WTC11 (cell line): ENCODE data around the gene KRTAP2-1. TPM values are rescaled to one million over a fixed set of nuclear protein-coding genes. Genes with fewer than 3 reads are reported as not detected.

Source experiments
- ATAC-seq: fragments of 200-7000 bp; cut with Tn5 transposase; 2 replicates; pipeline ENCODE4 v1.10.0; 2021; ENCODE audit warnings: mild to moderate bottlenecking, moderate library complexity
- CTCF ChIA-PET: fragments of 300-600 bp; sonication (Branson Sonifier 250); formaldehyde crosslinking; loops from one replicate; lab custom pipeline; 2021; ENCODE audit warnings: antibody characterized with exemption; lab: Charles Lee
- POLR2A ChIA-PET: fragments of 350-600 bp; sonication (Branson Sonifier 250); formaldehyde crosslinking; loops from one replicate; lab custom pipeline; 2021; ENCODE audit warnings: antibody characterized with exemption; lab: Charles Lee
- DNase-seq: peaks from one replicate; pipeline ENCODE4 v3.0.0; 2021; ENCODE audit warnings: low spot score
- H3K27ac Mint-ChIP-seq: 2 replicates; pipeline ENCODE4 v1.8.0; 2021; ENCODE audit warnings: mixed read lengths
- H3K27me3 Mint-ChIP-seq: 2 replicates; pipeline ENCODE4 v1.8.0; 2021; ENCODE audit warnings: low read depth, mild to moderate bottlenecking, moderate library complexity, mixed read lengths
- H3K36me3 Mint-ChIP-seq: 2 replicates; pipeline ENCODE4 v1.8.0; 2021; ENCODE audit warnings: mixed read lengths
- H3K4me1 Mint-ChIP-seq: 2 replicates; pipeline ENCODE4 v1.8.0; 2022; ENCODE audit warnings: mixed read lengths
- H3K4me3 Mint-ChIP-seq: 2 replicates; pipeline ENCODE4 v1.8.0; 2021; ENCODE audit warnings: mild to moderate bottlenecking, moderate library complexity, mixed read lengths
- H3K9me3 Mint-ChIP-seq: 2 replicates; pipeline ENCODE4 v1.8.0; 2021; ENCODE audit warnings: mixed read lengths
- ESRRA ChIP-seq: sonication (generic); formaldehyde crosslinking; IDR thresholded peaks from 2 replicates; pipeline ENCODE4 v1.8.1; 2022; ENCODE audit warnings: mild to moderate bottlenecking, missing genetic modification reagents, borderline replicate concordance
- FOXJ3 ChIP-seq: sonication (generic); formaldehyde crosslinking; IDR thresholded peaks from 2 replicates; pipeline ENCODE4 v1.9.0; 2021; ENCODE audit warnings: missing genetic modification reagents, mild to moderate bottlenecking, borderline replicate concordance
- IRF2 ChIP-seq: sonication (generic); formaldehyde crosslinking; IDR thresholded peaks from 2 replicates; pipeline ENCODE4 v1.8.0; 2022; ENCODE audit warnings: low read depth, missing genetic modification reagents, borderline replicate concordance
- JUN ChIP-seq: sonication (generic); formaldehyde crosslinking; IDR thresholded peaks from 2 replicates; pipeline ENCODE4 v1.8.0; 2023; ENCODE audit warnings: mild to moderate bottlenecking, missing genetic modification reagents
- KAT7 ChIP-seq: sonication (generic); formaldehyde crosslinking; IDR thresholded peaks from 2 replicates; pipeline ENCODE4 v1.8.1; 2023; ENCODE audit warnings: missing genetic modification reagents, mild to moderate bottlenecking, borderline replicate concordance
- NR1H2 ChIP-seq: sonication (generic); formaldehyde crosslinking; IDR thresholded peaks from 2 replicates; pipeline ENCODE4 v1.9.0; 2021; ENCODE audit warnings: mild to moderate bottlenecking, moderate library complexity, missing genetic modification reagents
- PRRX2 ChIP-seq: fragments of 250-450 bp; sonication (Bioruptor Pico); IDR thresholded peaks from 2 replicates; pipeline ENCODE4 v1.8.0; 2021; ENCODE audit warnings: mild to moderate bottlenecking
- RELA ChIP-seq: sonication (generic); formaldehyde crosslinking; IDR thresholded peaks from 2 replicates; pipeline ENCODE4 v1.8.1; 2022; ENCODE audit warnings: missing genetic modification reagents, mild to moderate bottlenecking, borderline replicate concordance
- RORB ChIP-seq: fragments of 250-450 bp; sonication (Bioruptor Pico); IDR thresholded peaks from 2 replicates; pipeline ENCODE4 v1.9.0; 2021; ENCODE audit warnings: mild to moderate bottlenecking
- SMAD3 ChIP-seq: sonication (generic); formaldehyde crosslinking; IDR thresholded peaks from 2 replicates; pipeline ENCODE4 v1.8.0; 2022; ENCODE audit warnings: missing genetic modification reagents, mild to moderate bottlenecking, borderline replicate concordance
- SP1 ChIP-seq: sonication (generic); formaldehyde crosslinking; conservative IDR thresholded peaks from 2 replicates; pipeline ENCODE4 v1.8.1; 2022; ENCODE audit warnings: missing genetic modification reagents
- TP53 ChIP-seq: sonication (generic); formaldehyde crosslinking; IDR thresholded peaks from 2 replicates; pipeline ENCODE4 v1.8.1; 2023; ENCODE audit warnings: mild to moderate bottlenecking, missing genetic modification reagents
- ZNF219 ChIP-seq: sonication (generic); formaldehyde crosslinking; IDR thresholded peaks from 2 replicates; pipeline ENCODE4 v1.8.0; 2023; ENCODE audit warnings: missing genetic modification reagents, mild to moderate bottlenecking, borderline replicate concordance
- ZNF232 ChIP-seq: sonication (generic); formaldehyde crosslinking; IDR thresholded peaks from 2 replicates; pipeline ENCODE4 v1.8.0; 2022; ENCODE audit warnings: mild to moderate bottlenecking, missing genetic modification reagents
- ZNF416 ChIP-seq: fragments of 250-450 bp; sonication (Bioruptor Pico); IDR thresholded peaks from 2 replicates; pipeline ENCODE4 v1.9.0; 2021; ENCODE audit warnings: mild to moderate bottlenecking, inconsistent platforms
- total RNA-seq: library from RNA; stranded (reverse); gene quantifications from 3 replicates; pipeline ENCODE4 v1.2.3, GENCODE V29; 2021
- TF ChIP-seq, protein P1 (sequence below): sonication (generic); formaldehyde crosslinking; IDR thresholded peaks from 2 replicates; pipeline ENCODE4 v1.8.1; 2022; ENCODE audit warnings: missing genetic modification reagents, borderline replicate concordance
- TF ChIP-seq, protein P2 (sequence below): fragments of 250-450 bp; sonication (Bioruptor Pico); IDR thresholded peaks from 2 replicates; pipeline ENCODE4 v1.9.0; 2021; ENCODE audit warnings: mild to moderate bottlenecking
- TF ChIP-seq, protein P3 (sequence below): sonication (generic); formaldehyde crosslinking; IDR thresholded peaks from 2 replicates; pipeline ENCODE4 v1.8.0; 2022; ENCODE audit warnings: mild to moderate bottlenecking, missing genetic modification reagents
- TF ChIP-seq, protein P4 (sequence below): sonication (generic); formaldehyde crosslinking; IDR thresholded peaks from 2 replicates; pipeline ENCODE4 v1.8.1; 2023; ENCODE audit warnings: mild to moderate bottlenecking, missing genetic modification reagents, moderate library complexity
- TF ChIP-seq, protein P5 (sequence below): sonication (generic); formaldehyde crosslinking; IDR thresholded peaks from 2 replicates; pipeline ENCODE4 v1.8.1; 2023; ENCODE audit warnings: mild to moderate bottlenecking, missing genetic modification reagents, borderline replicate concordance
- TF ChIP-seq, protein P6 (sequence below): fragments of 250-450 bp; sonication (Bioruptor Pico); IDR thresholded peaks from 2 replicates; pipeline ENCODE4 v1.9.0; 2021; ENCODE audit warnings: moderate library complexity, mild to moderate bottlenecking, inconsistent platforms, borderline replicate concordance
- TF ChIP-seq, protein P7 (sequence below): sonication (generic); formaldehyde crosslinking; IDR thresholded peaks from 2 replicates; pipeline ENCODE4 v1.8.0; 2022; ENCODE audit warnings: mild to moderate bottlenecking, missing genetic modification reagents

Gene KRTAP2-1
- total RNA-seq, 1 experiment from 2014 or later = not detected

DNA sequence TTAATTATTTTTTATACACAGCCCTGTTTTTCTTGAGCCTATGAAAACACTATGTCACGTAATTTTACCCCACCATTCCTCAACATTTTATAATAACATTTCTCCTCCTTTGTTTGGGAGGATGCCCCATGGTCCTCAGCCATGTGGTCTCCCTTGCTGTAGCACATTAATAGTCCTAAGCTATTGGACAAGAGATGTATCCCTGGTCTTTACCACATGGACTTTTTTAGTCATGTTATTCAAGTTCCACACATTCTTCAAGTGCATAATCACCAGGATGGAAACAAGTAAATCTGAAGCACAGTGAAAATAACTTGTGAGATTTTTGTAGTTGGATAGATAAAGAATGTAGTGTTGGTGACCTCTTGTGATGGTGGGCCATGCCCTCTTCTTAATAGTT is 14.8 kb upstream of the KRTAP2-1 start (continued):
- TF ChIP-seq, protein P1, sequence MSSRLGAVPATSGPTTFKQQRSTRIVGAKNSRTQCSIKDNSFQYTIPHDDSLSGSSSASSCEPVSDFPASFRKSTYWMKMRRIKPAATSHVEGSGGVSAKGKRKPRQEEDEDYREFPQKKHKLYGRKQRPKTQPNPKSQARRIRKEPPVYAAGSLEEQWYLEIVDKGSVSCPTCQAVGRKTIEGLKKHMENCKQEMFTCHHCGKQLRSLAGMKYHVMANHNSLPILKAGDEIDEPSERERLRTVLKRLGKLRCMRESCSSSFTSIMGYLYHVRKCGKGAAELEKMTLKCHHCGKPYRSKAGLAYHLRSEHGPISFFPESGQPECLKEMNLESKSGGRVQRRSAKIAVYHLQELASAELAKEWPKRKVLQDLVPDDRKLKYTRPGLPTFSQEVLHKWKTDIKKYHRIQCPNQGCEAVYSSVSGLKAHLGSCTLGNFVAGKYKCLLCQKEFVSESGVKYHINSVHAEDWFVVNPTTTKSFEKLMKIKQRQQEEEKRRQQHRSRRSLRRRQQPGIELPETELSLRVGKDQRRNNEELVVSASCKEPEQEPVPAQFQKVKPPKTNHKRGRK = no peak
- TF ChIP-seq, protein P2, sequence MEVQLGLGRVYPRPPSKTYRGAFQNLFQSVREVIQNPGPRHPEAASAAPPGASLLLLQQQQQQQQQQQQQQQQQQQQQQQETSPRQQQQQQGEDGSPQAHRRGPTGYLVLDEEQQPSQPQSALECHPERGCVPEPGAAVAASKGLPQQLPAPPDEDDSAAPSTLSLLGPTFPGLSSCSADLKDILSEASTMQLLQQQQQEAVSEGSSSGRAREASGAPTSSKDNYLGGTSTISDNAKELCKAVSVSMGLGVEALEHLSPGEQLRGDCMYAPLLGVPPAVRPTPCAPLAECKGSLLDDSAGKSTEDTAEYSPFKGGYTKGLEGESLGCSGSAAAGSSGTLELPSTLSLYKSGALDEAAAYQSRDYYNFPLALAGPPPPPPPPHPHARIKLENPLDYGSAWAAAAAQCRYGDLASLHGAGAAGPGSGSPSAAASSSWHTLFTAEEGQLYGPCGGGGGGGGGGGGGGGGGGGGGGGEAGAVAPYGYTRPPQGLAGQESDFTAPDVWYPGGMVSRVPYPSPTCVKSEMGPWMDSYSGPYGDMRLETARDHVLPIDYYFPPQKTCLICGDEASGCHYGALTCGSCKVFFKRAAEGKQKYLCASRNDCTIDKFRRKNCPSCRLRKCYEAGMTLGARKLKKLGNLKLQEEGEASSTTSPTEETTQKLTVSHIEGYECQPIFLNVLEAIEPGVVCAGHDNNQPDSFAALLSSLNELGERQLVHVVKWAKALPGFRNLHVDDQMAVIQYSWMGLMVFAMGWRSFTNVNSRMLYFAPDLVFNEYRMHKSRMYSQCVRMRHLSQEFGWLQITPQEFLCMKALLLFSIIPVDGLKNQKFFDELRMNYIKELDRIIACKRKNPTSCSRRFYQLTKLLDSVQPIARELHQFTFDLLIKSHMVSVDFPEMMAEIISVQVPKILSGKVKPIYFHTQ (CRISPR knock-in tag) = no peak
- TF ChIP-seq JUN (CRISPR knock-in tag) = no peak
- TF ChIP-seq ZNF219 = no peak
- TF ChIP-seq, protein P3, sequence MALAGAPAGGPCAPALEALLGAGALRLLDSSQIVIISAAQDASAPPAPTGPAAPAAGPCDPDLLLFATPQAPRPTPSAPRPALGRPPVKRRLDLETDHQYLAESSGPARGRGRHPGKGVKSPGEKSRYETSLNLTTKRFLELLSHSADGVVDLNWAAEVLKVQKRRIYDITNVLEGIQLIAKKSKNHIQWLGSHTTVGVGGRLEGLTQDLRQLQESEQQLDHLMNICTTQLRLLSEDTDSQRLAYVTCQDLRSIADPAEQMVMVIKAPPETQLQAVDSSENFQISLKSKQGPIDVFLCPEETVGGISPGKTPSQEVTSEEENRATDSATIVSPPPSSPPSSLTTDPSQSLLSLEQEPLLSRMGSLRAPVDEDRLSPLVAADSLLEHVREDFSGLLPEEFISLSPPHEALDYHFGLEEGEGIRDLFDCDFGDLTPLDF (CRISPR knock-in tag) = no peak
- no peak for TF ChIP-seq SP1 (CRISPR knock-in tag)
- no peak for TF ChIP-seq RORB
- TF ChIP-seq, protein P4, sequence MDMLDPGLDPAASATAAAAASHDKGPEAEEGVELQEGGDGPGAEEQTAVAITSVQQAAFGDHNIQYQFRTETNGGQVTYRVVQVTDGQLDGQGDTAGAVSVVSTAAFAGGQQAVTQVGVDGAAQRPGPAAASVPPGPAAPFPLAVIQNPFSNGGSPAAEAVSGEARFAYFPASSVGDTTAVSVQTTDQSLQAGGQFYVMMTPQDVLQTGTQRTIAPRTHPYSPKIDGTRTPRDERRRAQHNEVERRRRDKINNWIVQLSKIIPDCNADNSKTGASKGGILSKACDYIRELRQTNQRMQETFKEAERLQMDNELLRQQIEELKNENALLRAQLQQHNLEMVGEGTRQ (CRISPR knock-in tag) = no peak
- TF ChIP-seq ZNF416 (CRISPR knock-in tag) = no peak
- TF ChIP-seq KAT7 (CRISPR knock-in tag) = no peak
- TF ChIP-seq IRF2 (CRISPR knock-in tag) = no peak
- TF ChIP-seq, protein P5, sequence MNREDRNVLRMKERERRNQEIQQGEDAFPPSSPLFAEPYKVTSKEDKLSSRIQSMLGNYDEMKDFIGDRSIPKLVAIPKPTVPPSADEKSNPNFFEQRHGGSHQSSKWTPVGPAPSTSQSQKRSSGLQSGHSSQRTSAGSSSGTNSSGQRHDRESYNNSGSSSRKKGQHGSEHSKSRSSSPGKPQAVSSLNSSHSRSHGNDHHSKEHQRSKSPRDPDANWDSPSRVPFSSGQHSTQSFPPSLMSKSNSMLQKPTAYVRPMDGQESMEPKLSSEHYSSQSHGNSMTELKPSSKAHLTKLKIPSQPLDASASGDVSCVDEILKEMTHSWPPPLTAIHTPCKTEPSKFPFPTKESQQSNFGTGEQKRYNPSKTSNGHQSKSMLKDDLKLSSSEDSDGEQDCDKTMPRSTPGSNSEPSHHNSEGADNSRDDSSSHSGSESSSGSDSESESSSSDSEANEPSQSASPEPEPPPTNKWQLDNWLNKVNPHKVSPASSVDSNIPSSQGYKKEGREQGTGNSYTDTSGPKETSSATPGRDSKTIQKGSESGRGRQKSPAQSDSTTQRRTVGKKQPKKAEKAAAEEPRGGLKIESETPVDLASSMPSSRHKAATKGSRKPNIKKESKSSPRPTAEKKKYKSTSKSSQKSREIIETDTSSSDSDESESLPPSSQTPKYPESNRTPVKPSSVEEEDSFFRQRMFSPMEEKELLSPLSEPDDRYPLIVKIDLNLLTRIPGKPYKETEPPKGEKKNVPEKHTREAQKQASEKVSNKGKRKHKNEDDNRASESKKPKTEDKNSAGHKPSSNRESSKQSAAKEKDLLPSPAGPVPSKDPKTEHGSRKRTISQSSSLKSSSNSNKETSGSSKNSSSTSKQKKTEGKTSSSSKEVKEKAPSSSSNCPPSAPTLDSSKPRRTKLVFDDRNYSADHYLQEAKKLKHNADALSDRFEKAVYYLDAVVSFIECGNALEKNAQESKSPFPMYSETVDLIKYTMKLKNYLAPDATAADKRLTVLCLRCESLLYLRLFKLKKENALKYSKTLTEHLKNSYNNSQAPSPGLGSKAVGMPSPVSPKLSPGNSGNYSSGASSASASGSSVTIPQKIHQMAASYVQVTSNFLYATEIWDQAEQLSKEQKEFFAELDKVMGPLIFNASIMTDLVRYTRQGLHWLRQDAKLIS (CRISPR knock-in tag) = no peak

DNA sequence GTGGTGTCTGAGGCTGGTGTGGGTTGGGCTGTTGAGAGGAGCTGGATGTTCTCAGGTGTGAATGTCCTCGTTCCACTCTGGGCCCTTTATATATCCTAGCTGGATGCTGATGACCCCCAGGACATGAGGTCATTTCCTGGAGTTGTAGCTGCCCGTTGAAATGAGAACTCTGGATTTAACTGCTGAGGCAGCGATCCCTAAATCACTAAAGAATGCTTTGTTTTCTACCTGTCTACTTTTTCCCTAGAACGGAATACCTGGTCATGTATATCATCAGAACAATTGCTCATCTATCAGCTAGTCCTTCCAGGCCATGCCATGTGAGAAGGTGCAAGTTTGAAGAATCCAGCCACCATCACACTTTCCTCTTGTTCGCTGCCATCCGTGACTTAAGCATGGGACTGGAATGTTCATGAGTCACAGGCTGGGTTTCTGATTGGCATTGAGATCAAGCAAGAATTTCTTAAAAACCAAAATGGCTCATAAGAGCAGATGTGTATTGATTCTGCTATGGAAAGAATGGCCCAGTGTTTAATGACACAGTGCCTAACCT is 13.0 kb upstream of the KRTAP2-1 start, which contains the start of gene KRTAP2-3:
Gene KRTAP2-3, minus strand, starts transcription at position 63 of the 553 bp plus-strand sequence. CDS start 64 bp downstream, outside the sequence.
- H3K27me3 Mint-ChIP-seq = no peaks in the 10 kb centered on the region
- POLR2A ChIA-PET = no interaction called here
- peaks cover 4% of the 10 kb centered on the region; the same call in 1 of the 2 replicates for H3K36me3 Mint-ChIP-seq
- DNase-seq = no peak
- ATAC-seq = peak; percentile 16; the same call in 1 of the 2 replicates
- H3K9me3 Mint-ChIP-seq = peaks cover 8% of the 10 kb centered on the region
- CTCF ChIA-PET = interaction anchor here (1.1 kb wide), 1 partner anchor 21 kb away, joined by 3 read pairs; no protein-coding TSS in a partner anchor
- no peak within 1 kb of the TSS for H3K4me3 Mint-ChIP-seq
- H3K4me1 Mint-ChIP-seq = peaks cover 13% of the 10 kb centered on the region
- H3K27ac Mint-ChIP-seq = peak within 1 kb of the TSS; percentile 60; the same call in 1 of the 2 replicates
- TF ChIP-seq NR1H2 (CRISPR knock-in tag) = no peak
- no peak for TF ChIP-seq RELA (CRISPR knock-in tag)
- TF ChIP-seq, protein P1 = no peak
- TF ChIP-seq TP53 (CRISPR knock-in tag) = no peak
- no peak for TF ChIP-seq ESRRA (CRISPR knock-in tag)
- TF ChIP-seq, protein P6, sequence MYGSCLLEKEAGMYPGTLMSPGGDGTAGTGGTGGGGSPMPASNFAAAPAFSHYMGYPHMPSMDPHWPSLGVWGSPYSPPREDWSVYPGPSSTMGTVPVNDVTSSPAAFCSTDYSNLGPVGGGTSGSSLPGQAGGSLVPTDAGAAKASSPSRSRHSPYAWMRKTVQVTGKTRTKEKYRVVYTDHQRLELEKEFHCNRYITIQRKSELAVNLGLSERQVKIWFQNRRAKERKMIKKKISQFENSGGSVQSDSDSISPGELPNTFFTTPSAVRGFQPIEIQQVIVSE = no peak
- TF ChIP-seq PRRX2 (CRISPR knock-in tag) = no peak
- TF ChIP-seq SMAD3 (CRISPR knock-in tag) = no peak
- TF ChIP-seq FOXJ3 = no peak
- TF ChIP-seq, protein P7, sequence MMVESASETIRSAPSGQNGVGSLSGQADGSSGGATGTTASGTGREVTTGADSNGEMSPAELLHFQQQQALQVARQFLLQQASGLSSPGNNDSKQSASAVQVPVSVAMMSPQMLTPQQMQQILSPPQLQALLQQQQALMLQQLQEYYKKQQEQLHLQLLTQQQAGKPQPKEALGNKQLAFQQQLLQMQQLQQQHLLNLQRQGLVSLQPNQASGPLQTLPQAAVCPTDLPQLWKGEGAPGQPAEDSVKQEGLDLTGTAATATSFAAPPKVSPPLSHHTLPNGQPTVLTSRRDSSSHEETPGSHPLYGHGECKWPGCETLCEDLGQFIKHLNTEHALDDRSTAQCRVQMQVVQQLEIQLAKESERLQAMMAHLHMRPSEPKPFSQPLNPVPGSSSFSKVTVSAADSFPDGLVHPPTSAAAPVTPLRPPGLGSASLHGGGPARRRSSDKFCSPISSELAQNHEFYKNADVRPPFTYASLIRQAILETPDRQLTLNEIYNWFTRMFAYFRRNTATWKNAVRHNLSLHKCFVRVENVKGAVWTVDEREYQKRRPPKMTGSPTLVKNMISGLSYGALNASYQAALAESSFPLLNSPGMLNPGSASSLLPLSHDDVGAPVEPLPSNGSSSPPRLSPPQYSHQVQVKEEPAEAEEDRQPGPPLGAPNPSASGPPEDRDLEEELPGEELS = no peak
- TF ChIP-seq ZNF232 (CRISPR knock-in tag) = no peak
